Panc1 (cell line): ENCODE data around the gene THSD8. TPM values are rescaled to one million over a fixed set of nuclear protein-coding genes. Genes with fewer than 3 reads are reported as not detected.

Experiments
- ATAC-seq: fragments of 200-7000 bp; cut with Tn5 transposase; 2 replicates; pipeline ENCODE4 v1.9.1; 2020; ENCODE audit warnings: mild to moderate bottlenecking, moderate library complexity
- BruUV-seq: library from RNA; stranded (reverse); fragments of 400-500 nt; replicated peaks from 2 replicates; lab custom pipeline; 2021; lab: Mats Ljungman, UMichigan
- CTCF ChIA-PET: fragments of 300-600 bp; sonication (Branson Sonifier 250); formaldehyde crosslinking; loops from one replicate; lab custom pipeline; 2022; ENCODE audit warnings: antibody characterized with exemption; lab: Charles Lee
- POLR2A ChIA-PET: fragments of 300-600 bp; sonication (Branson Sonifier 250); formaldehyde crosslinking; loops from one replicate; lab custom pipeline; 2022; ENCODE audit warnings: antibody characterized with exemption; lab: Charles Lee
- DNase-seq: peaks from one replicate; pipeline ENCODE4 v3.0.0-alpha.2; 2010; ENCODE audit warnings: low read depth, low spot score
- H3K27ac ChIP-seq: 2 replicates; pipeline ENCODE4 v1.5.1; 2011; ENCODE audit warnings: mild to moderate bottlenecking, low read length, inconsistent platforms
- H3K27me3 ChIP-seq: fragments of 200-500 bp; sonication (Bioruptor generic); 2 replicates; pipeline ENCODE4 v1.6.0; 2014; ENCODE audit warnings: low read length, inconsistent platforms; ENCODE audit not compliant: control insufficient read depth, insufficient read depth
- H3K36me3 ChIP-seq: fragments of 200-500 bp; sonication (Bioruptor generic); 2 replicates; pipeline ENCODE4 v1.5.1; 2014; ENCODE audit warnings: inconsistent platforms, mild to moderate bottlenecking, low read length, moderate library complexity; ENCODE audit not compliant: control insufficient read depth, insufficient read depth
- H3K4me1 ChIP-seq: 2 replicates; pipeline ENCODE4 v1.5.1; 2011; ENCODE audit warnings: inconsistent platforms, mild to moderate bottlenecking, low read length, moderate library complexity; ENCODE audit not compliant: control insufficient read depth, insufficient read depth
- H3K4me3 ChIP-seq, 2 experiments: 2 replicates each; pipeline ENCODE4 v1.5.1; 2011 to 2012; ENCODE audit warnings: low read depth in 2 of 2, low read length in 2 of 2, mild to moderate bottlenecking in 2 of 2, inconsistent platforms in 1 of 2, moderate library complexity in 1 of 2
- H3K9me3 ChIP-seq: fragments of 200-500 bp; sonication (Bioruptor generic); 2 replicates; pipeline ENCODE4 v1.5.1; 2014; ENCODE audit warnings: low read depth, mild to moderate bottlenecking, inconsistent platforms, low read length, moderate library complexity; ENCODE audit not compliant: control insufficient read depth, insufficient read depth
- POLR2AphosphoS5 ChIP-seq: IDR thresholded peaks from 2 replicates; pipeline ENCODE4 v1.6.1; 2012; ENCODE audit warnings: mild to moderate bottlenecking, low read depth, low read length, moderate library complexity
- SIN3A ChIP-seq: IDR thresholded peaks from 2 replicates; pipeline ENCODE4 v1.6.1; 2012; ENCODE audit warnings: low read depth, mild to moderate bottlenecking, low read length, moderate library complexity, borderline replicate concordance; ENCODE audit not compliant: insufficient read depth
- TCF7L2 ChIP-seq: IDR thresholded peaks from 2 replicates; pipeline ENCODE4 v1.6.1; 2011; ENCODE audit warnings: mild to moderate bottlenecking, low read depth, low read length, inconsistent platforms
- in situ Hi-C: cut with HindIII; loops from 2 replicates; pipeline ENCODE4 v1.10.0; 2016; ENCODE audit warnings: low sequenced_read_pairs, low pct_unique_long_range_greater_than_20kb
- intact Hi-C: fragments of 100-400 bp; cut with micrococcal nuclease; formaldehyde crosslinking; loops from one replicate; pipeline ENCODE4 v1.10.0; 2022; ENCODE audit not compliant: unreplicated experiment
- total RNA-seq: library from RNA; stranded (reverse); gene quantifications from one replicate; pipeline ENCODE4 v1.2.1, GENCODE V29; 2021; ENCODE audit not compliant: unreplicated experiment
- TF ChIP-seq, protein P1 (sequence below): fragments of 450-650 bp; IDR thresholded peaks from 2 replicates; pipeline ENCODE4 v1.5.1; 2017; ENCODE audit warnings: mild to moderate bottlenecking
- TF ChIP-seq, protein P2 (sequence below), 2 experiments: IDR thresholded peaks; 2 replicates each; pipeline ENCODE4 v1.6.1; 2011 to 2012; ENCODE audit warnings: low read depth in 2 of 2, control low read depth in 1 of 2, low read length in 1 of 2, mild to moderate bottlenecking in 1 of 2, moderate library complexity in 1 of 2; ENCODE audit not compliant: insufficient read depth in 1 of 2

The THSD8 gene
- total RNA-seq, 1 experiment from 2014 or later, result 24.8 TPM

DNA sequence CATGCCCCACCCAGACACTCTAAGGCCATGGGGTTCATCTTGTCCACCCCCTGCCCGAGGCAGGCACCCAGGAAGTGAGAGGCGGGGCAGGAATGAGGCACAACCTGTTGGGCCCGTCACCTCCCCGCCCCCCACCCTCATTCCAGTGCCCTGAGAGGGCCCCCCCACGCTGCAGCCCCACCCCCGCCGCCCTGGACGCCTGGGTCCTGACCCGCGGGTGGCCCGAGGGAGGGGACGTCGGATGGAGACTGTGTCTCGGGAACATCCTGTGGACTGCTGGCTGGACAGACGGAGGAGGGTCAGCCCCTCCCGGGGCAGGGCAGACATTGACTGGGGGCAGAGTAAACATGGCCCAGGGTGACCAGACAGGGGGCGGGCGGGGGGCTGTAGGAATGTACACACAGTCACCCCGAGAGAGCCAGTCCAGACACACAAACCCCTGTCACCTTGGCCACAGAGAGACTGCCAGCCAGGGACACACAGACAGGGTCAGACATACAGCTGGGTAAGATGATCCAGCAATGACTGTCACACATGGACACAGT lies 17.9 kb upstream of the THSD8 start:
- Histone ChIP-seq H3K4me1 (peaks cover 56% of the 10 kb centered on the region), H3K9me3 (no peaks in the 10 kb centered on the region), H3K27ac (peak overlapping the region; percentile 79), H3K27me3 (no peaks in the 10 kb centered on the region), H3K36me3 (no peaks in the 10 kb centered on the region), H3K4me3 (no peak overlapping the region)
- intact Hi-C loops (no loop called here), in situ Hi-C loops (no loop called here)
- ATAC-seq (no peak), DNase-seq (no peak)
- ChIA-PET POLR2A (interaction anchor here (0.6 kb wide), 1 partner anchor 8 kb away, joined by 4 read pairs; no protein-coding TSS in a partner anchor), CTCF (no interaction called here)
- TF ChIP-seq SIN3A, result no peak
- TF ChIP-seq POLR2AphosphoS5, result no peak
- TF ChIP-seq, protein P1, sequence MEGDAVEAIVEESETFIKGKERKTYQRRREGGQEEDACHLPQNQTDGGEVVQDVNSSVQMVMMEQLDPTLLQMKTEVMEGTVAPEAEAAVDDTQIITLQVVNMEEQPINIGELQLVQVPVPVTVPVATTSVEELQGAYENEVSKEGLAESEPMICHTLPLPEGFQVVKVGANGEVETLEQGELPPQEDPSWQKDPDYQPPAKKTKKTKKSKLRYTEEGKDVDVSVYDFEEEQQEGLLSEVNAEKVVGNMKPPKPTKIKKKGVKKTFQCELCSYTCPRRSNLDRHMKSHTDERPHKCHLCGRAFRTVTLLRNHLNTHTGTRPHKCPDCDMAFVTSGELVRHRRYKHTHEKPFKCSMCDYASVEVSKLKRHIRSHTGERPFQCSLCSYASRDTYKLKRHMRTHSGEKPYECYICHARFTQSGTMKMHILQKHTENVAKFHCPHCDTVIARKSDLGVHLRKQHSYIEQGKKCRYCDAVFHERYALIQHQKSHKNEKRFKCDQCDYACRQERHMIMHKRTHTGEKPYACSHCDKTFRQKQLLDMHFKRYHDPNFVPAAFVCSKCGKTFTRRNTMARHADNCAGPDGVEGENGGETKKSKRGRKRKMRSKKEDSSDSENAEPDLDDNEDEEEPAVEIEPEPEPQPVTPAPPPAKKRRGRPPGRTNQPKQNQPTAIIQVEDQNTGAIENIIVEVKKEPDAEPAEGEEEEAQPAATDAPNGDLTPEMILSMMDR, result no peak
- TF ChIP-seq, protein P2, sequence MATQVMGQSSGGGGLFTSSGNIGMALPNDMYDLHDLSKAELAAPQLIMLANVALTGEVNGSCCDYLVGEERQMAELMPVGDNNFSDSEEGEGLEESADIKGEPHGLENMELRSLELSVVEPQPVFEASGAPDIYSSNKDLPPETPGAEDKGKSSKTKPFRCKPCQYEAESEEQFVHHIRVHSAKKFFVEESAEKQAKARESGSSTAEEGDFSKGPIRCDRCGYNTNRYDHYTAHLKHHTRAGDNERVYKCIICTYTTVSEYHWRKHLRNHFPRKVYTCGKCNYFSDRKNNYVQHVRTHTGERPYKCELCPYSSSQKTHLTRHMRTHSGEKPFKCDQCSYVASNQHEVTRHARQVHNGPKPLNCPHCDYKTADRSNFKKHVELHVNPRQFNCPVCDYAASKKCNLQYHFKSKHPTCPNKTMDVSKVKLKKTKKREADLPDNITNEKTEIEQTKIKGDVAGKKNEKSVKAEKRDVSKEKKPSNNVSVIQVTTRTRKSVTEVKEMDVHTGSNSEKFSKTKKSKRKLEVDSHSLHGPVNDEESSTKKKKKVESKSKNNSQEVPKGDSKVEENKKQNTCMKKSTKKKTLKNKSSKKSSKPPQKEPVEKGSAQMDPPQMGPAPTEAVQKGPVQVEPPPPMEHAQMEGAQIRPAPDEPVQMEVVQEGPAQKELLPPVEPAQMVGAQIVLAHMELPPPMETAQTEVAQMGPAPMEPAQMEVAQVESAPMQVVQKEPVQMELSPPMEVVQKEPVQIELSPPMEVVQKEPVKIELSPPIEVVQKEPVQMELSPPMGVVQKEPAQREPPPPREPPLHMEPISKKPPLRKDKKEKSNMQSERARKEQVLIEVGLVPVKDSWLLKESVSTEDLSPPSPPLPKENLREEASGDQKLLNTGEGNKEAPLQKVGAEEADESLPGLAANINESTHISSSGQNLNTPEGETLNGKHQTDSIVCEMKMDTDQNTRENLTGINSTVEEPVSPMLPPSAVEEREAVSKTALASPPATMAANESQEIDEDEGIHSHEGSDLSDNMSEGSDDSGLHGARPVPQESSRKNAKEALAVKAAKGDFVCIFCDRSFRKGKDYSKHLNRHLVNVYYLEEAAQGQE (IDR thresholded peaks at IDR 0.05; ENCODE audit: insufficient read depth in 1 of 2, low read depth in 2 of 2, low read length in 1 of 2), result no peak
- TF ChIP-seq TCF7L2, result no peak
- BruUV-seq, result no TSS peak

DNA sequence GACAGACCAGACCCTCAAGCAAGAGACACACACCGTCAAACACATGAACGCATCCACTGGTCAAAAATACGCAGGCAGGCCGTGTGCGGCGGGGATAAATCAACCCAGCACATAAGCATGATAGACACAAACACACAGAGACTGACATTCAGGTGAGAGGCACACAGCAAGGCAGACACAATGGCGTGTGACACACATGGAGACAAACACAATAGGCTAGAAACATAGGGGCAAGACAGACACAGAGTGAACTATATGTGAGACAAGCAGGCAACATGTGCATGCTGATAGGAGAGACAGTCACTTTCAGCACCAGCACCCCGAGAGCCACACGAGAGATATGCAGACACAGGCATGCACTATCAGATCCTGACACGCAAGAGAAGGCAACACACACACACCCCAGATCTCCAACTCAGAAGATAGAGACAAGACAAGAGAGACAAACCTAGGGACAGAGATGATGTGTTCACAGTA lies 17.4 kb upstream of the THSD8 start:
- Histone ChIP-seq H3K27me3 (no peaks in the 10 kb centered on the region), H3K27ac (peak overlapping the region; percentile 12), H3K4me3 (no peak overlapping the region), H3K36me3 (no peaks in the 10 kb centered on the region), H3K4me1 (peaks cover 54% of the 10 kb centered on the region), H3K9me3 (no peaks in the 10 kb centered on the region)
- intact Hi-C loops, result no loop called here
- ChIA-PET POLR2A (no interaction called here), CTCF (no interaction called here)
- in situ Hi-C loops, result no loop called here
- no TSS peak for BruUV-seq
- DNase-seq (no peak), ATAC-seq (no peak)
- TF ChIP-seq TCF7L2, result no peak
- TF ChIP-seq, protein P1, result no peak
